Measurements from ENCODE around the gene GRK5. TPM values are rescaled to one million over a fixed set of nuclear protein-coding genes. Genes with fewer than 3 reads are reported as not detected.

The GRK5 gene
- total and polyA plus RNA-seq, 9 donors = 18.1 to 29.2 (median 23.8) TPM

DNA sequence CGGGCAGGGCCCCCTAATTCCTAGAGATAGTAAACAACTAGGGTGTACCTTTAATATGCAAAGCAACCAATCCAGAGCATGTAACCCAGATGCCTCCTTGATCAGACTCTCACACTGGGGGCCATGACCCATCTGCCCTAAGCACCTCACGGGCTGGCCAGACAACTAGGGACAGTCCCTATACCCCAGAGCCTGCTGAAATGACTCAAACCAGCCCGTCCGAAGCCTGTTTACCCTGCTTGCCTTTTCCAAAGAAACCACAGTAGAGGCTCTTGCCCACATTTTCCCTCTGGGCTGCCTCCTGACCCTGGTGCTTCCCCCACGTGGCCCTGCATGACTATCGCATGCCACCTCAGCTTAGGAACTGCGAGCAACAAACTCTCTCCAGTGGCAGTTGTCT is 288.9 kb downstream of the GRK5 start:
- Histone ChIP-seq H3K4me1 (ENCODE audit: control insufficient read depth, insufficient read depth, low read length) (peaks cover 24% of the 10 kb centered on the region), H3K27me3 (ENCODE audit: control insufficient read depth, insufficient read depth, low read length) (no peaks in the 10 kb centered on the region), H3K27ac (ENCODE audit: low read length) (no peak overlapping the region), H3K9me3 (replicated peaks; ENCODE audit: control insufficient read depth, low read depth, low read length) (no peaks in the 10 kb centered on the region), H3K36me3 (ENCODE audit: control insufficient read depth, insufficient read depth, low read length) (no peaks in the 10 kb centered on the region), H3K4me3 (ENCODE audit: low read length) (no peak overlapping the region)
- WGBS (ENCODE audit: insufficient coverage) = 79% methylated on average over 5 of the region's 7 CpGs
- no peak for DNase-seq

GRCh38 chr10:119497243-119497642 is 289.9 kb downstream of the GRK5 start:
- WGBS (ENCODE audit: insufficient coverage) = 60% methylated on average over 2 of the region's 9 CpGs
- Histone ChIP-seq H3K27me3 (ENCODE audit: control insufficient read depth, insufficient read depth, low read length) (no peaks in the 10 kb centered on the region), H3K36me3 (ENCODE audit: control insufficient read depth, insufficient read depth, low read length) (peaks cover 2% of the 10 kb centered on the region), H3K4me3 (ENCODE audit: low read length) (no peak overlapping the region), H3K4me1 (ENCODE audit: control insufficient read depth, insufficient read depth, low read length) (peaks cover 21% of the 10 kb centered on the region), H3K9me3 (replicated peaks; ENCODE audit: control insufficient read depth, low read depth, low read length) (no peaks in the 10 kb centered on the region), H3K27ac (ENCODE audit: low read length) (no peak overlapping the region)
- DNase-seq = no peak

GRCh38 chr10:119498889-119499676 is 291.7 kb downstream of the GRK5 start:
- DNase-seq = no peak
- Histone ChIP-seq H3K27me3 (ENCODE audit: control insufficient read depth, insufficient read depth, low read length) (no peaks in the 10 kb centered on the region), H3K27ac (ENCODE audit: low read length) (no peak overlapping the region), H3K9me3 (replicated peaks; ENCODE audit: control insufficient read depth, low read depth, low read length) (no peaks in the 10 kb centered on the region), H3K4me3 (ENCODE audit: low read length) (no peak overlapping the region), H3K36me3 (ENCODE audit: control insufficient read depth, insufficient read depth, low read length) (peaks cover 8% of the 10 kb centered on the region), H3K4me1 (ENCODE audit: control insufficient read depth, insufficient read depth, low read length) (peaks cover 20% of the 10 kb centered on the region)
- 100% methylated on average over 4 of the region's 11 CpGs for WGBS (ENCODE audit: insufficient coverage)

GRCh38 chr10:119499677-119500002 is 292.3 kb downstream of the GRK5 start:
- DNase-seq = no peak
- Histone ChIP-seq H3K9me3 (replicated peaks; ENCODE audit: control insufficient read depth, low read depth, low read length) (no peaks in the 10 kb centered on the region), H3K4me3 (ENCODE audit: low read length) (no peak overlapping the region), H3K36me3 (ENCODE audit: control insufficient read depth, insufficient read depth, low read length) (peaks cover 8% of the 10 kb centered on the region), H3K27me3 (ENCODE audit: control insufficient read depth, insufficient read depth, low read length) (no peaks in the 10 kb centered on the region), H3K27ac (ENCODE audit: low read length) (no peak overlapping the region), H3K4me1 (ENCODE audit: control insufficient read depth, insufficient read depth, low read length) (peaks cover 24% of the 10 kb centered on the region)
- 66% methylated on average over 2 of the region's 5 CpGs for WGBS (ENCODE audit: insufficient coverage)

DNA sequence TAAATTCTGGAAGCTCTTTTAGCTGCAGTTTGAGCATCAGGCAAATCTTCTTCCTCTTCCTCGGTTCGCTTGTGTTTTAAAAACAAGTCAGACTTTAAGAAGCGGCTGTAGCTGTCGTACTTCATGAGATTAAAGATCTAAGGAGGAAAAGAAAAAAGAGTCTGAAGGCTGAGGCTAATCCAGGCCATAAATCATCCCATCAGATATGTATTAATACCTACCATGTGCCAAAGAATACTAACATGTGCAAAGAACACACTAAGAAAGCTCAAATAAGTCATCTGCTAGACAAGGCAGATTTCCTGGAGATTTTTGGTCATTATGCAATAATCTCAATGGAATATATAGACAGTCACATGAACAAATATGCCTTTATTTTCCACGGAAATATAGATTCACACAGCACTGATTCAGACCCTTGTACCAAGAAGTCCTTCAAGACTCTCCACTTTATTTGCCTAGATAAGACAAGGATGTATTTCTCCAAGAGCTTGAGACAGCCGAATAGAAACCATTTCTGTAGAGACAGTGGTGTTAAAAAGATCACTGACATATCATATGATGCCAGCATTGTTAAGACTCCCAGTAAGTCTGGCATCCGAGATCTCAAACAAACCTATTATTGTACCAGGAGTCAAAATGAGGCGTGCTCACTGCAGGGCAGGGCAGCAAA is 292.9 kb downstream of the GRK5 start:
- H3K27ac ChIP-seq (ENCODE audit: low read length) = no peak overlapping the region
- WGBS (ENCODE audit: insufficient coverage) = 78% methylated on average over 1 of the region's 8 CpGs
- H3K9me3 ChIP-seq (replicated peaks; ENCODE audit: control insufficient read depth, low read depth, low read length) = no peaks in the 10 kb centered on the region
- H3K36me3 ChIP-seq (ENCODE audit: control insufficient read depth, insufficient read depth, low read length) = peaks cover 8% of the 10 kb centered on the region
- no peak for DNase-seq
- no peaks in the 10 kb centered on the region for H3K27me3 ChIP-seq (ENCODE audit: control insufficient read depth, insufficient read depth, low read length)
- H3K4me3 ChIP-seq (ENCODE audit: low read length) = no peak overlapping the region
- H3K4me1 ChIP-seq (ENCODE audit: control insufficient read depth, insufficient read depth, low read length) = peaks cover 26% of the 10 kb centered on the region

- Histone ChIP-seq H3K4me3 (ENCODE audit: low read length) (no peak overlapping the region), H3K4me1 (ENCODE audit: control insufficient read depth, insufficient read depth, low read length) (peaks cover 30% of the 10 kb centered on the region), H3K9me3 (replicated peaks; ENCODE audit: control insufficient read depth, low read depth, low read length) (no peaks in the 10 kb centered on the region), H3K27me3 (ENCODE audit: control insufficient read depth, insufficient read depth, low read length) (no peaks in the 10 kb centered on the region), H3K36me3 (ENCODE audit: control insufficient read depth, insufficient read depth, low read length) (peaks cover 8% of the 10 kb centered on the region), H3K27ac (ENCODE audit: low read length) (no peak overlapping the region)
- no peak for DNase-seq
- 60% methylated on average over 6 of the region's 6 CpGs for WGBS (ENCODE audit: insufficient coverage)
Observed at GRCh38 chr10:119500821-119501220, 293.4 kb downstream of the GRK5 start.

- Histone ChIP-seq H3K27me3 (ENCODE audit: control insufficient read depth, insufficient read depth, low read length) (no peaks in the 10 kb centered on the region), H3K9me3 (replicated peaks; ENCODE audit: control insufficient read depth, low read depth, low read length) (no peaks in the 10 kb centered on the region), H3K27ac (ENCODE audit: low read length) (no peak overlapping the region), H3K36me3 (ENCODE audit: control insufficient read depth, insufficient read depth, low read length) (peaks cover 8% of the 10 kb centered on the region), H3K4me3 (ENCODE audit: low read length) (no peak overlapping the region), H3K4me1 (ENCODE audit: control insufficient read depth, insufficient read depth, low read length) (peaks cover 36% of the 10 kb centered on the region)
- 100% methylated on average over 1 of the region's 2 CpGs for WGBS (ENCODE audit: insufficient coverage)
- no peak for DNase-seq
Observed at GRCh38 chr10:119501690-119502089, 294.3 kb downstream of the GRK5 start.

DNA sequence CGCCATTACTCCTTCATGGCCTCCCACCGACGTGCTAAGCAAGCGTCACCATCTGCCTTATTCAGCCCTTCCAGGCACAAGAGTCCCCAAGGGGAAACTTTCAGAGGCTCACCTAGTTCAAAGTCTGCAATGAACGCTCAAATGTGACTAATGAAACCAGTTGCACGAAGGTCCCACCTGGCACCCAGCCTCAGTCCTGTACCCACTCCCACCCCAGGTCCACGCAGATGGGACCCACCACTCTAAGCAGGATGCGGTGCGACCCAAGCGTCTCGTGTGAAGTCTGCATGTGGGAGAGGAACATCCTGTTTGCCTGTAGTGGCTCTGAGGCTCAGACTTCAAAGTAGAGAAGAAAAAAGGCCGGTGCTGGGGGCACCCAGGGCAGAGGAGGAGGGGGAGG is 294.8 kb downstream of the GRK5 start:
- H3K4me3 ChIP-seq (ENCODE audit: low read length) = no peak overlapping the region
- 77% methylated on average over 5 of the region's 12 CpGs for WGBS (ENCODE audit: insufficient coverage)
- H3K27ac ChIP-seq (ENCODE audit: low read length) = no peak overlapping the region
- no peak for DNase-seq
- H3K9me3 ChIP-seq (replicated peaks; ENCODE audit: control insufficient read depth, low read depth, low read length) = no peaks in the 10 kb centered on the region
- peaks cover 8% of the 10 kb centered on the region for H3K36me3 ChIP-seq (ENCODE audit: control insufficient read depth, insufficient read depth, low read length)
- H3K27me3 ChIP-seq (ENCODE audit: control insufficient read depth, insufficient read depth, low read length) = no peaks in the 10 kb centered on the region
- peaks cover 36% of the 10 kb centered on the region for H3K4me1 ChIP-seq (ENCODE audit: control insufficient read depth, insufficient read depth, low read length)

DNA sequence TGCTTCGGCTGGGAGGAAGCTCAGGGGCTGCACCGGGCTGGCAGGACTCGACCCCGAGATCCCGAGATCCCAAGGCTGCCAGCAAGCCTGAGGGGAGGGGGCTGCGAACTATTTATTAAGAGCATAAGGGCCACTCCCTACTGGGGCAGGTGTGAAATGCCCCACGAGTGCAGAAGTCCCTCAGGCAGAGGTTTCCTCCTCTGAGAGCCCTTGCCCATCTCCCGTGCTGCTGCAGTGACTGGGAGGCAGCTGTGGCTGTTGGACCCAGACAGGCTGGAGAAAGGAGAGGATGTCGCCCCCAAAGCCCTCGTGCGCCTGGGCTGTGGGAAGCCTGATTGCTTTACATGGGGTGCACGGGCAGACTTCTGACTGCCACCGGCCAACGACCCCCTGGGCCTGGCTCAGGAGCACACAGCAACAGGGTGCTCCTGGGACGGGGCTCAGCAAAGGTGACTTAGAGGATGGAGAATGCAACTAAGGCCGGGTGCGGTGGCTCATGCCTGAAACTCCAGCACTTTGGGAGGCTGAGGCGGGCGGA is 295.3 kb downstream of the GRK5 start:
- Histone ChIP-seq H3K27me3 (ENCODE audit: control insufficient read depth, insufficient read depth, low read length) (no peaks in the 10 kb centered on the region), H3K4me3 (ENCODE audit: low read length) (no peak overlapping the region), H3K36me3 (ENCODE audit: control insufficient read depth, insufficient read depth, low read length) (peaks cover 8% of the 10 kb centered on the region), H3K4me1 (ENCODE audit: control insufficient read depth, insufficient read depth, low read length) (peaks cover 36% of the 10 kb centered on the region), H3K9me3 (replicated peaks; ENCODE audit: control insufficient read depth, low read depth, low read length) (no peaks in the 10 kb centered on the region), H3K27ac (ENCODE audit: low read length) (no peak overlapping the region)
- 59% methylated on average over 14 of the region's 19 CpGs for WGBS (ENCODE audit: insufficient coverage)
- no peak for DNase-seq

- DNase-seq = no peak
- Histone ChIP-seq H3K4me3 (ENCODE audit: low read length) (no peak overlapping the region), H3K9me3 (replicated peaks; ENCODE audit: control insufficient read depth, low read depth, low read length) (no peaks in the 10 kb centered on the region), H3K27ac (ENCODE audit: low read length) (no peak overlapping the region), H3K4me1 (ENCODE audit: control insufficient read depth, insufficient read depth, low read length) (peaks cover 36% of the 10 kb centered on the region), H3K27me3 (ENCODE audit: control insufficient read depth, insufficient read depth, low read length) (no peaks in the 10 kb centered on the region), H3K36me3 (ENCODE audit: control insufficient read depth, insufficient read depth, low read length) (peaks cover 8% of the 10 kb centered on the region)
- WGBS (ENCODE audit: insufficient coverage) = no CpG with 5 or more reads among the region's 5 CpGs
Observed at GRCh38 chr10:119503821-119504220, 296.4 kb downstream of the GRK5 start.

Measured in muscle of leg (tissue), 11 donors.